K562 (cell line): Measurements from ENCODE around the gene SLC12A4. TPM values are rescaled to one million over a fixed set of nuclear protein-coding genes. Genes with fewer than 3 reads are reported as not detected.

Source experiments
- CREM ChIP-seq: IDR thresholded peaks from 2 replicates; pipeline ENCODE4 v1.6.1; 2014; ENCODE audit warnings: antibody characterized with exemption, low read depth
- ESRRA ChIP-seq: fragments of 450-650 bp; IDR thresholded peaks from 2 replicates; pipeline ENCODE4 v1.6.1; 2014; ENCODE audit warnings: low read depth, mild to moderate bottlenecking, moderate library complexity, borderline replicate concordance
- LCOR ChIP-seq: sonication (generic); formaldehyde crosslinking; IDR thresholded peaks from 2 replicates; pipeline ENCODE4 v1.8.0; 2022; ENCODE audit warnings: mild to moderate bottlenecking, missing genetic modification reagents
- MTF1 ChIP-seq: fragments of 250-450 bp; sonication (Bioruptor Pico); IDR thresholded peaks from 2 replicates; pipeline ENCODE4 v1.9.0; 2021; ENCODE audit warnings: moderate library complexity, mild to moderate bottlenecking, inconsistent platforms, borderline replicate concordance
- SMAD3 ChIP-seq: fragments of 450-650 bp; formaldehyde crosslinking; conservative IDR thresholded peaks from 2 replicates; pipeline ENCODE4 v1.4.0; 2020; ENCODE audit warnings: mild to moderate bottlenecking
- SMAD4 ChIP-seq: fragments of 250-450 bp; sonication (Bioruptor Pico); conservative IDR thresholded peaks from 2 replicates; pipeline ENCODE4 v1.8.0; 2021; ENCODE audit warnings: inconsistent platforms, mild to moderate bottlenecking, moderate library complexity
- TRIM28 ChIP-seq: fragments of 450-650 bp; IDR thresholded peaks from 2 replicates; pipeline ENCODE4 v1.6.1; 2017
- ZNF41 ChIP-seq: fragments of 250-450 bp; sonication (Bioruptor Pico); conservative IDR thresholded peaks from 2 replicates; pipeline ENCODE4 v1.4.0; 2020; ENCODE audit warnings: mild to moderate bottlenecking
- ZNF583 ChIP-seq: fragments of 250-450 bp; sonication (Bioruptor Pico); IDR thresholded peaks from 2 replicates; pipeline ENCODE4 v1.4.0; 2020
- ZNF695 ChIP-seq: fragments of 450-650 bp; formaldehyde crosslinking; IDR thresholded peaks from 2 replicates; pipeline ENCODE4 v1.4.0; 2020; ENCODE audit warnings: mild to moderate bottlenecking, moderate library complexity
- polyA plus RNA-seq, 8 experiments: library from polyadenylated mRNA; depleted of rRNA in 4 of 8; stranded (reverse) in 5 of 8; unstranded in 3 of 8; fragments of >200 nt; fragmentation: Nextera tagmentation in 2 of 8; fragmentation: Illumina TruSeq in 1 of 8; extraction: Ambion mirVana in 2 of 8; extraction: Trizol in 1 of 8; gene quantifications; 2 replicates each; pipeline versions ENCODE4 v1.2.1 to v1.2.3, GENCODE V29; 2011 to 2014; ENCODE audit warnings: inconsistent platforms in 1 of 8, missing spikeins in 1 of 8
- total RNA-seq, 7 experiments: library from RNA; depleted of rRNA in 6 of 7; stranded (reverse); fragments of >200 nt in 6 of 7; fragmentation: Illumina TruSeq in 2 of 7; extraction: Trizol in 2 of 7; gene quantifications; 2 replicates each; pipeline versions ENCODE4 v1.2.1 to v1.2.3, GENCODE V29; 2011 to 2021; ENCODE audit warnings: low replicate concordance in 1 of 7
- TF ChIP-seq, protein P1 (sequence below): fragments of 250-450 bp; sonication (Bioruptor Pico); IDR thresholded peaks from 2 replicates; pipeline ENCODE4 v1.5.0; 2020; ENCODE audit warnings: mild to moderate bottlenecking, borderline replicate concordance
- TF ChIP-seq, protein P2 (sequence below): fragments of 450-650 bp; IDR thresholded peaks from 2 replicates; pipeline ENCODE4 v1.6.1; 2016; ENCODE audit warnings: borderline replicate concordance
- TF ChIP-seq, protein P3 (sequence below): fragments of 450-650 bp; formaldehyde crosslinking; IDR thresholded peaks from 2 replicates; pipeline ENCODE4 v1.4.0; 2020; ENCODE audit warnings: mild to moderate bottlenecking
- TF ChIP-seq, protein P4 (sequence below), 2 experiments: fragments of 200-800 bp in 1 of 2; sonication (Bioruptor generic) in 1 of 2; sonication (generic) in 1 of 2; formaldehyde crosslinking in 1 of 2; IDR thresholded peaks in 1 of 2; conservative IDR thresholded peaks in 1 of 2; 2 replicates each; pipeline versions ENCODE4 v1.5.0 to v1.6.1; 2016 to 2020; ENCODE audit warnings: missing compliant biosample characterization in 1 of 2, missing genetic modification characterization in 1 of 2, missing genetic modification reagents in 1 of 2
- TF ChIP-seq, protein P5 (sequence below): sonication (generic); formaldehyde crosslinking; IDR thresholded peaks from 2 replicates; pipeline ENCODE4 v1.8.0; 2022; ENCODE audit warnings: mild to moderate bottlenecking, missing genetic modification reagents

The SLC12A4 gene
- total and polyA plus RNA-seq, 9 of the 15 experiments (the other 6 are each of a cell fraction or from before 2014, with no cell fraction given), result 0.75 to 43.5 (median 15.0) TPM

DNA sequence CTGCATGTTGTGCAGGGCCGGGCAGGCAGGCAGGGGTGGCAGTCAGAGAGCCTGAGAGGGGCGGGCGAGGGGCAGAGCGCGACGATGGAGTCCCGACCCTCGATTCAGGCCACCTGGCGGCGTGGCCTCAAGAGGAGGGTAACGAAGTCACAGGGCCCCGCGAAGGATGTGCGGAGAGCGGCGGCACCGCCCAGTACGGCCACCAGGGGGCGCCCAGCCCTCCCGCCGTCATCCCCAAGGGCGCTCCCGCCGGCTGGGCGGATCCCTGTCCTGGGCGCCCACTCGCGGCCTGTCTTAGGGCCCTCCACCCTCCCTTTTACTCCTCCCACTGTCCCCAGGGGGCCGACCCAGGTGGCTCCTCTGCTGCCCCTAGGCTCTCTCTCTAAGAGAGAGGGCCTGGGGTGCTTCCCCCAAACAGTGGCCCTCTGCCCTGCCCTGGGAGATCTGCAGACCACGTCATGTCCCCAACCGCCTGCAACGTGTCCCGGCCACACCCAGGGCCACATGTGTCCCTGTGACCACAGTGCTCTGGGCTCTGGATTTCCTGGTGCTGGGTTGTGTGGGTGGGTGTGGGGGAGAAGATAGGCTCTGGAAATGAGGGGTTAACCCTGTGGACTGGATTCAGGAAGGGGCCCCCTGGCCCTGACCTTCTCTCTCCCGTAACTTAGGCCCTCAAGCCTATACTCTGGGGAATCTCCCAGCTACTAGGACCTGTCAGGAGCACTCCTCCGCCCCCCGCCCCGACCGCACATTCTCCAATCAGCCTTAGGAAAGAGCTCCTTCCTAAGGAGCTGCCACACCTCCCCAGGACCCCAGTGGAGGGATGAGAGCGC is 25.0 kb upstream of the SLC12A4 start (continued):
- TF ChIP-seq, protein P1, sequence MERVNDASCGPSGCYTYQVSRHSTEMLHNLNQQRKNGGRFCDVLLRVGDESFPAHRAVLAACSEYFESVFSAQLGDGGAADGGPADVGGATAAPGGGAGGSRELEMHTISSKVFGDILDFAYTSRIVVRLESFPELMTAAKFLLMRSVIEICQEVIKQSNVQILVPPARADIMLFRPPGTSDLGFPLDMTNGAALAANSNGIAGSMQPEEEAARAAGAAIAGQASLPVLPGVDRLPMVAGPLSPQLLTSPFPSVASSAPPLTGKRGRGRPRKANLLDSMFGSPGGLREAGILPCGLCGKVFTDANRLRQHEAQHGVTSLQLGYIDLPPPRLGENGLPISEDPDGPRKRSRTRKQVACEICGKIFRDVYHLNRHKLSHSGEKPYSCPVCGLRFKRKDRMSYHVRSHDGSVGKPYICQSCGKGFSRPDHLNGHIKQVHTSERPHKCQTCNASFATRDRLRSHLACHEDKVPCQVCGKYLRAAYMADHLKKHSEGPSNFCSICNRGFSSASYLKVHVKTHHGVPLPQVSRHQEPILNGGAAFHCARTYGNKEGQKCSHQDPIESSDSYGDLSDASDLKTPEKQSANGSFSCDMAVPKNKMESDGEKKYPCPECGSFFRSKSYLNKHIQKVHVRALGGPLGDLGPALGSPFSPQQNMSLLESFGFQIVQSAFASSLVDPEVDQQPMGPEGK (CRISPR knock-in tag), result no peak
- TF ChIP-seq ZNF41 (no peak), TRIM28 (no peak), ZNF583 (peak; percentile 86), SMAD4 (peak; percentile 93), LCOR (CRISPR knock-in tag) (peak; percentile 82), ESRRA (peak; percentile 64; the same call in 1 of the 2 replicates), SMAD3 (peak; percentile 75; the same call in 1 of the 2 replicates), CREM (peak; percentile 83), ZNF695 (CRISPR knock-in tag) (no peak), MTF1 (CRISPR knock-in tag) (no peak)
- TF ChIP-seq, protein P2, sequence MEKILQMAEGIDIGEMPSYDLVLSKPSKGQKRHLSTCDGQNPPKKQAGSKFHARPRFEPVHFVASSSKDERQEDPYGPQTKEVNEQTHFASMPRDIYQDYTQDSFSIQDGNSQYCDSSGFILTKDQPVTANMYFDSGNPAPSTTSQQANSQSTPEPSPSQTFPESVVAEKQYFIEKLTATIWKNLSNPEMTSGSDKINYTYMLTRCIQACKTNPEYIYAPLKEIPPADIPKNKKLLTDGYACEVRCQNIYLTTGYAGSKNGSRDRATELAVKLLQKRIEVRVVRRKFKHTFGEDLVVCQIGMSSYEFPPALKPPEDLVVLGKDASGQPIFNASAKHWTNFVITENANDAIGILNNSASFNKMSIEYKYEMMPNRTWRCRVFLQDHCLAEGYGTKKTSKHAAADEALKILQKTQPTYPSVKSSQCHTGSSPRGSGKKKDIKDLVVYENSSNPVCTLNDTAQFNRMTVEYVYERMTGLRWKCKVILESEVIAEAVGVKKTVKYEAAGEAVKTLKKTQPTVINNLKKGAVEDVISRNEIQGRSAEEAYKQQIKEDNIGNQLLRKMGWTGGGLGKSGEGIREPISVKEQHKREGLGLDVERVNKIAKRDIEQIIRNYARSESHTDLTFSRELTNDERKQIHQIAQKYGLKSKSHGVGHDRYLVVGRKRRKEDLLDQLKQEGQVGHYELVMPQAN, result peak; percentile 81; the same call in 1 of the 2 replicates
- TF ChIP-seq, protein P3, sequence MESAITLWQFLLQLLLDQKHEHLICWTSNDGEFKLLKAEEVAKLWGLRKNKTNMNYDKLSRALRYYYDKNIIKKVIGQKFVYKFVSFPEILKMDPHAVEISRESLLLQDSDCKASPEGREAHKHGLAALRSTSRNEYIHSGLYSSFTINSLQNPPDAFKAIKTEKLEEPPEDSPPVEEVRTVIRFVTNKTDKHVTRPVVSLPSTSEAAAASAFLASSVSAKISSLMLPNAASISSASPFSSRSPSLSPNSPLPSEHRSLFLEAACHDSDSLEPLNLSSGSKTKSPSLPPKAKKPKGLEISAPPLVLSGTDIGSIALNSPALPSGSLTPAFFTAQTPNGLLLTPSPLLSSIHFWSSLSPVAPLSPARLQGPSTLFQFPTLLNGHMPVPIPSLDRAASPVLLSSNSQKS (CRISPR knock-in tag), result 0 out of 2 replicates have a peak, but pooled peaks have one; percentile 27
- TF ChIP-seq, protein P4, sequence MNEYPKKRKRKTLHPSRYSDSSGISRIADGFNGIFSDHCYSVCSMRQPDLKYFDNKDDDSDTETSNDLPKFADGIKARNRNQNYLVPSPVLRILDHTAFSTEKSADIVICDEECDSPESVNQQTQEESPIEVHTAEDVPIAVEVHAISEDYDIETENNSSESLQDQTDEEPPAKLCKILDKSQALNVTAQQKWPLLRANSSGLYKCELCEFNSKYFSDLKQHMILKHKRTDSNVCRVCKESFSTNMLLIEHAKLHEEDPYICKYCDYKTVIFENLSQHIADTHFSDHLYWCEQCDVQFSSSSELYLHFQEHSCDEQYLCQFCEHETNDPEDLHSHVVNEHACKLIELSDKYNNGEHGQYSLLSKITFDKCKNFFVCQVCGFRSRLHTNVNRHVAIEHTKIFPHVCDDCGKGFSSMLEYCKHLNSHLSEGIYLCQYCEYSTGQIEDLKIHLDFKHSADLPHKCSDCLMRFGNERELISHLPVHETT (CRISPR knock-in tag; conservative IDR thresholded peaks at IDR 0.05 in 1 of 2, IDR thresholded peaks at IDR 0.05 in 1 of 2), result no peak
- TF ChIP-seq, protein P5, sequence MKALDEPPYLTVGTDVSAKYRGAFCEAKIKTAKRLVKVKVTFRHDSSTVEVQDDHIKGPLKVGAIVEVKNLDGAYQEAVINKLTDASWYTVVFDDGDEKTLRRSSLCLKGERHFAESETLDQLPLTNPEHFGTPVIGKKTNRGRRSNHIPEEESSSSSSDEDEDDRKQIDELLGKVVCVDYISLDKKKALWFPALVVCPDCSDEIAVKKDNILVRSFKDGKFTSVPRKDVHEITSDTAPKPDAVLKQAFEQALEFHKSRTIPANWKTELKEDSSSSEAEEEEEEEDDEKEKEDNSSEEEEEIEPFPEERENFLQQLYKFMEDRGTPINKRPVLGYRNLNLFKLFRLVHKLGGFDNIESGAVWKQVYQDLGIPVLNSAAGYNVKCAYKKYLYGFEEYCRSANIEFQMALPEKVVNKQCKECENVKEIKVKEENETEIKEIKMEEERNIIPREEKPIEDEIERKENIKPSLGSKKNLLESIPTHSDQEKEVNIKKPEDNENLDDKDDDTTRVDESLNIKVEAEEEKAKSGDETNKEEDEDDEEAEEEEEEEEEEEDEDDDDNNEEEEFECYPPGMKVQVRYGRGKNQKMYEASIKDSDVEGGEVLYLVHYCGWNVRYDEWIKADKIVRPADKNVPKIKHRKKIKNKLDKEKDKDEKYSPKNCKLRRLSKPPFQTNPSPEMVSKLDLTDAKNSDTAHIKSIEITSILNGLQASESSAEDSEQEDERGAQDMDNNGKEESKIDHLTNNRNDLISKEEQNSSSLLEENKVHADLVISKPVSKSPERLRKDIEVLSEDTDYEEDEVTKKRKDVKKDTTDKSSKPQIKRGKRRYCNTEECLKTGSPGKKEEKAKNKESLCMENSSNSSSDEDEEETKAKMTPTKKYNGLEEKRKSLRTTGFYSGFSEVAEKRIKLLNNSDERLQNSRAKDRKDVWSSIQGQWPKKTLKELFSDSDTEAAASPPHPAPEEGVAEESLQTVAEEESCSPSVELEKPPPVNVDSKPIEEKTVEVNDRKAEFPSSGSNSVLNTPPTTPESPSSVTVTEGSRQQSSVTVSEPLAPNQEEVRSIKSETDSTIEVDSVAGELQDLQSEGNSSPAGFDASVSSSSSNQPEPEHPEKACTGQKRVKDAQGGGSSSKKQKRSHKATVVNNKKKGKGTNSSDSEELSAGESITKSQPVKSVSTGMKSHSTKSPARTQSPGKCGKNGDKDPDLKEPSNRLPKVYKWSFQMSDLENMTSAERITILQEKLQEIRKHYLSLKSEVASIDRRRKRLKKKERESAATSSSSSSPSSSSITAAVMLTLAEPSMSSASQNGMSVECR (CRISPR knock-in tag), result no peak
